ENCODE data around the gene TNC. TPM values are rescaled to one million over a fixed set of nuclear protein-coding genes. Genes with fewer than 3 reads are reported as not detected.

Gene TNC
- total RNA-seq, 1 donor from 2014 or later: not detected

DNA sequence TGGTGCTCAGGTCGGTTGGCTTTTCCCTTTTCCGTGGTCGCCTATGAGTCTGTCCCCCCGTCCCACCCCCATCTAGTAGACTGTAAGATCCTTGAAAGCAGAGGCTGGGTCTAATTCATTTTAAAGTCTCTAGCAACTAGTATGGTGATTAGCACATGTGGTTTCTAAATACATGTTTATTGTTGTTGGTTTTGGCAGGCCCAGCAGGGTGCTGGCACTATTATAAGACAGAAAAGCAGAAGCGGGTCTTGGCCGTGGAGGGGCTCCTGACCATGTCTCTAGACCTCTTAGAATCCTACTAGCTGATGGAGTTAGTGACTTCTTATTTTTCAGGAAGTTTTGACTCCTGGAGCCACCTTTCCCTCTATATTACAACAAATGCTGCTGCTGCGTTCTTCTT is 126.1 kb downstream of the TNC start:
- Mint-ChIP-seq H3K27ac (no peak overlapping the region), H3K27me3 (no peaks in the 10 kb centered on the region), H3K4me1 (peaks cover 16% of the 10 kb centered on the region), H3K36me3 (ENCODE audit: low read depth) (no peaks in the 10 kb centered on the region), H3K4me3 (no peak overlapping the region), H3K9me3 (no peaks in the 10 kb centered on the region)
- ATAC-seq (ENCODE audit: low read depth) (no peak), DNase-seq (no peak)
- intact Hi-C loops (cut with micrococcal nuclease): no loop called here
- TF ChIP-seq, protein P1, sequence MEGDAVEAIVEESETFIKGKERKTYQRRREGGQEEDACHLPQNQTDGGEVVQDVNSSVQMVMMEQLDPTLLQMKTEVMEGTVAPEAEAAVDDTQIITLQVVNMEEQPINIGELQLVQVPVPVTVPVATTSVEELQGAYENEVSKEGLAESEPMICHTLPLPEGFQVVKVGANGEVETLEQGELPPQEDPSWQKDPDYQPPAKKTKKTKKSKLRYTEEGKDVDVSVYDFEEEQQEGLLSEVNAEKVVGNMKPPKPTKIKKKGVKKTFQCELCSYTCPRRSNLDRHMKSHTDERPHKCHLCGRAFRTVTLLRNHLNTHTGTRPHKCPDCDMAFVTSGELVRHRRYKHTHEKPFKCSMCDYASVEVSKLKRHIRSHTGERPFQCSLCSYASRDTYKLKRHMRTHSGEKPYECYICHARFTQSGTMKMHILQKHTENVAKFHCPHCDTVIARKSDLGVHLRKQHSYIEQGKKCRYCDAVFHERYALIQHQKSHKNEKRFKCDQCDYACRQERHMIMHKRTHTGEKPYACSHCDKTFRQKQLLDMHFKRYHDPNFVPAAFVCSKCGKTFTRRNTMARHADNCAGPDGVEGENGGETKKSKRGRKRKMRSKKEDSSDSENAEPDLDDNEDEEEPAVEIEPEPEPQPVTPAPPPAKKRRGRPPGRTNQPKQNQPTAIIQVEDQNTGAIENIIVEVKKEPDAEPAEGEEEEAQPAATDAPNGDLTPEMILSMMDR (IDR thresholded peaks at IDR 0.05): no peak
- ChIA-PET CTCF (no interaction called here), POLR2A (no interaction called here)

DNA sequence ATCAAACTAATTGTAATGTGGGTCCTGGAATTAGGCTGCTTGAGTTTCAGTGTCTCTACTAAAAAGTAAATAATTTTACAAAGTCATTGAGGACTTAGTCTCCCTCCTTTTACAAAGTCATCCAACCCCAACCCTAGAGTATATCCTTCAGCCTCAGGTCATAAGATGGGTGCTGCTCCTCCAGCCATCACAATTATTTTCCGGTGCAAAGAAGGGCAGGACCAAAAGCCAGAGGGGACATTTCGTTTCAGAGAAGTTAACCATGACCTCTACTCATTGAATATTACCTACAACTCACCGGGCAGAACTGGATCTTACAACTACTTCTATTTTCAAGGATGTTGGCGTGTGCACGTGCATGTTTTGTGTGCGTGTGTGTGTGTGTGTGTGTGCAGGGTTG is 127.1 kb downstream of the TNC start:
- intact Hi-C loops (cut with micrococcal nuclease): no loop called here
- no peak for ATAC-seq (ENCODE audit: low read depth)
- ChIA-PET CTCF (no interaction called here), POLR2A (no interaction called here)
- Mint-ChIP-seq H3K27me3 (no peaks in the 10 kb centered on the region), H3K9me3 (no peaks in the 10 kb centered on the region), H3K36me3 (ENCODE audit: low read depth) (no peaks in the 10 kb centered on the region), H3K4me3 (no peak overlapping the region), H3K27ac (no peak overlapping the region), H3K4me1 (peaks cover 16% of the 10 kb centered on the region)
- DNase-seq: no peak
- TF ChIP-seq, protein P1 (IDR thresholded peaks at IDR 0.05): no peak

DNA sequence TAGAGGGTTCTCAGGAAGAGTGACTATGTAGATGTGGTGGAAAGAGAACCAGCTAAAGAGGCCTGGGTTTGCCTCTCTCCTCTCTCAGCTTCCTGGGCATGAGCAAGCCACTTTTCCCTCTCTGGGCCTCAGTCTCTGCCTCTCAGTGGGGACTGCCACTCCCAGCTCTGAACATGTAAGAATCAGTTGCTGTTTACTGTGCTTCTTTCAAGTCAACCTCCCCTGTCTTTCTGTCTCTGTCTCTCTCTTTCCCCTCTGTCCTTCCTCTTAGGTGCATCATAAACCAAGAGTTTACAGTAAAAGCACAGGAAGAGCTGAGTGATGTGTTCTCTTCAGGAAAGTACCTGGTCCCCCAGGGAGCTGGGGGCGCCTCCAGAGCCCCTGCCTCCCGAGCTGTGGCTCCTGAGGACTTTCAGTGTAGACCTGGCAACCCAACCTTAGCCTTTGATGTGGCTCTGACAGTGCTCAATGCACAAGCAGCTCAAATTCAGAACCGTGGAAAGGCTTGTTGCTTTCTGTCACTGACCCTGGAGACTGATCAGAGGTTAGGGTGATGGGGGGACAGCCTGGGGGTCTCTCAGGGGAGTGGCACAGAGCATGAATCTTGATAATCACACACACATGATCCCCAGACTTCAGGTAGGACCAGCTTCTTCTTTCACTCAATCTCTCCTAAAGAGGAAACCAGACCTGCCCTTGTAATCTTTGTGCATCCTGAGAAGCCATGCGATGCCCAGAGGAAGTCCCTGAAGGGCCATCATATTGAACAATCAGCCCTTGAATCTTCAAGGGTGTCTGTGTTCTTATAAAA is 128.2 kb downstream of the TNC start:
- peak overlapping the region; percentile 5 for H3K4me3 Mint-ChIP-seq
- TF ChIP-seq, protein P1 (IDR thresholded peaks at IDR 0.05): no peak
- POLR2A ChIA-PET: interaction anchor here (0.8 kb wide), 1 partner anchor 22 kb away, joined by 3 read pairs; no protein-coding TSS in a partner anchor
- ATAC-seq (ENCODE audit: low read depth) (peak; percentile 49), DNase-seq (no peak)
- CTCF ChIA-PET: interaction anchor here (1.0 kb wide), 1 partner anchor 25 kb away, joined by 3 read pairs; no protein-coding TSS in a partner anchor
- intact Hi-C loops (cut with micrococcal nuclease): no loop called here
- no peaks in the 10 kb centered on the region for H3K36me3 Mint-ChIP-seq (ENCODE audit: low read depth)
- H3K27me3 Mint-ChIP-seq: no peaks in the 10 kb centered on the region
- H3K27ac Mint-ChIP-seq: peak overlapping the region; percentile 61
- H3K9me3 Mint-ChIP-seq: no peaks in the 10 kb centered on the region
- H3K4me1 Mint-ChIP-seq: peaks cover 16% of the 10 kb centered on the region

DNA sequence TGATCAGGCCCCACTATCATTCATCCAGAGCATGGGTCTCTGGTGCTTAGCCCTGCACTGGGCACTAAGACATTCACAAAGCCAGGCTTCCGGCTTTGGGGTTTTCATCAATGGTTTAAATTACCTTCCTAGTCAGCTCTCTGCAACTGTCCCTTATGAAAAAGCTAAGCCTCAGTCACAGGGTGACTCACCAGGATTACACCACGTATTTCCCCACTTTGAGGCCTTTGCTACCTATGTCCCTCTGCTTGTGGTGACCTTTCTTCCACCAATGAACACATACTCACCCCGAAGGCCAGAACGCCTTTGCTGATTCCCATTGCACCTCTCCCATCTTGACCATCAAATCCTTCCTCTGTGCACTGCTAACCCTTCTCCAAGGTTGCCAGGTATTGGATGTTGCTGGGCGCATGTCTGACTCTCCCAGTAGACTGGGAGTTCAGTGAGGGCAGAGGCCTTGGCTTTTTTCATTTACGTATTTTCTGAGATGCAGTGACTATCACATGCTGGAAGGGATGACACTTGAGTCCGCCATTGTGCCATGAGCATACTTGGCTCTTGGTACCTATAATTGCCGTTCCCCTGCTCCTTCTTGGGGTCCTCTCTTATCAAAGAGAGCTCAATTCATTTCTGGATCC is 128.9 kb downstream of the TNC start:
- ATAC-seq (ENCODE audit: low read depth) (peak; percentile 57), DNase-seq (no peak)
- TF ChIP-seq, protein P1 (IDR thresholded peaks at IDR 0.05): no peak
- Mint-ChIP-seq H3K27me3 (no peaks in the 10 kb centered on the region), H3K4me1 (peaks cover 16% of the 10 kb centered on the region), H3K36me3 (ENCODE audit: low read depth) (no peaks in the 10 kb centered on the region), H3K4me3 (no peak overlapping the region), H3K27ac (peak overlapping the region; percentile 61), H3K9me3 (no peaks in the 10 kb centered on the region)
- POLR2A ChIA-PET: no interaction called here
- CTCF ChIA-PET: interaction anchor here (1.0 kb wide), 1 partner anchor 25 kb away, joined by 3 read pairs; no protein-coding TSS in a partner anchor
- intact Hi-C loops (cut with micrococcal nuclease): no loop called here

GRCh38 chr9:114987116-114987515 is 130.8 kb downstream of the TNC start:
- Mint-ChIP-seq H3K4me1 (peaks cover 16% of the 10 kb centered on the region), H3K4me3 (no peak overlapping the region), H3K27me3 (no peaks in the 10 kb centered on the region), H3K36me3 (ENCODE audit: low read depth) (no peaks in the 10 kb centered on the region), H3K9me3 (no peaks in the 10 kb centered on the region), H3K27ac (no peak overlapping the region)
- CTCF ChIA-PET: no interaction called here
- TF ChIP-seq, protein P1 (IDR thresholded peaks at IDR 0.05): no peak
- no peak for DNase-seq
- ATAC-seq (ENCODE audit: low read depth): no peak
- intact Hi-C loops (cut with micrococcal nuclease): no loop called here
- POLR2A ChIA-PET: no interaction called here
